Measurements from ENCODE around the gene MINDY3. TPM values are rescaled to one million over a fixed set of nuclear protein-coding genes. Genes with fewer than 3 reads are reported as not detected.

Gene MINDY3
- total RNA-seq, 1 donor from 2014 or later: 28.5 TPM

DNA sequence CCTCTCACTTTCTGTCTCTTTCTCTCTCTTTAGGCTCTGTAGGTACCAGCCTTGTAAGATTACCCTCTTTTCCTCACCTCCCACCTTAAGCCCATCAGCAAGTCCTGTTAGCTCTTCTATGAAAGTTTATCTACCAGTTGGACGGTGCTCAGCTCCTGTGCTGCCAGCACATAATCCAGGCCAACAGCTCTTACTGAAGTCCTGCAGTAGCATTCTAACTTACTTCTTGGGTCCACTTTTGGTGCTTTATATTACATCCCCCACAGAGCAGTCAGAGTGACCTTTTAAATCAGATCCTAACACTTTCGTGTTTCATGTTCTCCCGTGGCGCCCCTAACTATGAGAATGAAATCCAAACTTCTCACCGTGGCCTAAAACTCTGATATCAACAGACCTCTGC lies 101.7 kb downstream of the MINDY3 start:
- TF ChIP-seq, protein P1, sequence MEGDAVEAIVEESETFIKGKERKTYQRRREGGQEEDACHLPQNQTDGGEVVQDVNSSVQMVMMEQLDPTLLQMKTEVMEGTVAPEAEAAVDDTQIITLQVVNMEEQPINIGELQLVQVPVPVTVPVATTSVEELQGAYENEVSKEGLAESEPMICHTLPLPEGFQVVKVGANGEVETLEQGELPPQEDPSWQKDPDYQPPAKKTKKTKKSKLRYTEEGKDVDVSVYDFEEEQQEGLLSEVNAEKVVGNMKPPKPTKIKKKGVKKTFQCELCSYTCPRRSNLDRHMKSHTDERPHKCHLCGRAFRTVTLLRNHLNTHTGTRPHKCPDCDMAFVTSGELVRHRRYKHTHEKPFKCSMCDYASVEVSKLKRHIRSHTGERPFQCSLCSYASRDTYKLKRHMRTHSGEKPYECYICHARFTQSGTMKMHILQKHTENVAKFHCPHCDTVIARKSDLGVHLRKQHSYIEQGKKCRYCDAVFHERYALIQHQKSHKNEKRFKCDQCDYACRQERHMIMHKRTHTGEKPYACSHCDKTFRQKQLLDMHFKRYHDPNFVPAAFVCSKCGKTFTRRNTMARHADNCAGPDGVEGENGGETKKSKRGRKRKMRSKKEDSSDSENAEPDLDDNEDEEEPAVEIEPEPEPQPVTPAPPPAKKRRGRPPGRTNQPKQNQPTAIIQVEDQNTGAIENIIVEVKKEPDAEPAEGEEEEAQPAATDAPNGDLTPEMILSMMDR (IDR thresholded peaks at IDR 0.05): no peak
- Mint-ChIP-seq H3K27me3 (ENCODE audit: unreplicated experiment) (peaks cover 30% of the 10 kb centered on the region), H3K36me3 (ENCODE audit: unreplicated experiment) (no peaks in the 10 kb centered on the region), H3K27ac (ENCODE audit: unreplicated experiment) (no peak overlapping the region), H3K4me3 (ENCODE audit: unreplicated experiment) (no peak overlapping the region), H3K9me3 (ENCODE audit: unreplicated experiment) (no peaks in the 10 kb centered on the region), H3K4me1 (ENCODE audit: unreplicated experiment) (peaks cover 6% of the 10 kb centered on the region)
- DNase-seq (ENCODE audit: extremely low spot score, unreplicated experiment): no peak

DNA sequence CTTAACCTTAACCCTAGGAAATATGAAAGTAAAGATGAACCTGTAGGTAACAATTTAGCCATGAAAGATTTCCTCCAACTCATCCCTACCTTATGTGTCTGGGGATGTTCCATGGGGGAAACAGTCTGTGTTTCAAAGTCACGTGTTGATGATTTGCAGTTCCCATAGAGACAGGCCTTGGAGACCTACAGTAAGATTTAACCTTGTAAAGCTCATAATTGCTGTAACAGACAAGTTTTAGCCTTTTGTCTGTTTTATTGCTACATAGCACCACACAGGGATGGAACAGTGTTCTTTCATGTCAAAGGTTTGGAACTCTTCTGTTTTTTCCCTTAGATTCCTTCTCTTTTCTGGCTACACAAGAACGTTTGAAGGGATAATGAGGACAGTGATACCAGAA lies 105.4 kb downstream of the MINDY3 start:
- Mint-ChIP-seq H3K9me3 (ENCODE audit: unreplicated experiment) (no peaks in the 10 kb centered on the region), H3K4me1 (ENCODE audit: unreplicated experiment) (peaks cover 3% of the 10 kb centered on the region), H3K27me3 (ENCODE audit: unreplicated experiment) (peaks cover 32% of the 10 kb centered on the region), H3K36me3 (ENCODE audit: unreplicated experiment) (no peaks in the 10 kb centered on the region), H3K4me3 (ENCODE audit: unreplicated experiment) (no peak overlapping the region), H3K27ac (ENCODE audit: unreplicated experiment) (no peak overlapping the region)
- no peak for DNase-seq (ENCODE audit: extremely low spot score, unreplicated experiment)
- TF ChIP-seq, protein P1 (IDR thresholded peaks at IDR 0.05): no peak

DNA sequence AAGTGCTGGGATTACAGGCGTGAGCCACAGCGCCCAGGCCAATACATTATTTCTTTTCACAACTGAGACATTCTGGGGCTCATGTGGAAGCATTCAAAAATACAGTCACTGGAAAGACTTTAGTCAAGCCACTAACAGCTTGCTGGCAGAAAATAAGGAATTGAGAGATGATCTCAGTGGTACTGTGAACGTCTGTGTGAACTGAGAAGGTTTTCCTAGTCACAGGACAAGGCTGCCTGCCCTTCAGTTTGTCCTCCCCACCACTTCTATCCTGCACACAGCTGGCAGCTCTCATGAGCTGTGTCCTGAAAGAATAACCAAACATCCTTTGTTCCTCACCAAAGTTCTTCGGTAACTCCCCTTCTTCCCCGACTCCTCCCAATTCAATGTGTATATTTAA lies 109.3 kb downstream of the MINDY3 start:
- H3K4me3 Mint-ChIP-seq (ENCODE audit: unreplicated experiment): no peak overlapping the region
- no peak overlapping the region for H3K27ac Mint-ChIP-seq (ENCODE audit: unreplicated experiment)
- no peaks in the 10 kb centered on the region for H3K9me3 Mint-ChIP-seq (ENCODE audit: unreplicated experiment)
- H3K27me3 Mint-ChIP-seq (ENCODE audit: unreplicated experiment): peaks cover 18% of the 10 kb centered on the region
- H3K4me1 Mint-ChIP-seq (ENCODE audit: unreplicated experiment): no peaks in the 10 kb centered on the region
- TF ChIP-seq, protein P1 (IDR thresholded peaks at IDR 0.05): no peak
- DNase-seq (ENCODE audit: extremely low spot score, unreplicated experiment): no peak
- H3K36me3 Mint-ChIP-seq (ENCODE audit: unreplicated experiment): no peaks in the 10 kb centered on the region

DNA sequence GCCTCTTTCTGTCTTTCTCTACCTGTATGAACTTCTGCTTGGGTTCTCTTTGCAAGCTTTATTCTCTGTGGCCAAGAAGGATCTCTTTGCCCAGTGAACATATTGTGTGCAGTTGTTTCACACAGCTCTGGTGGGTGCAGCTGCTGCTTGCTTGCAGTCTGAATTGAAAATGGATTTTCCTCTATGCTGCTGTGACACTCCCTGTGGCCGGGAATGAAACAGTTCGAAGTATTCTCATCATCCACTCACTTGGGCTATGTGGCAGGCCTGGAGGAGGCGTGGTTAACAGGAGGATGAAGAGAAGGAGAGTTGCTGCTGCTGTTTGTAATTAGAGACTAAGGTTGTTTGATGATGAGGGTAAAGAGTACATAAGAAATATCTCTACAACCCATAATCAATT lies 112.2 kb downstream of the MINDY3 start:
- Mint-ChIP-seq H3K27ac (ENCODE audit: unreplicated experiment) (no peak overlapping the region), H3K27me3 (ENCODE audit: unreplicated experiment) (peaks cover 10% of the 10 kb centered on the region), H3K4me1 (ENCODE audit: unreplicated experiment) (no peaks in the 10 kb centered on the region), H3K36me3 (ENCODE audit: unreplicated experiment) (no peaks in the 10 kb centered on the region), H3K4me3 (ENCODE audit: unreplicated experiment) (no peak overlapping the region), H3K9me3 (ENCODE audit: unreplicated experiment) (no peaks in the 10 kb centered on the region)
- DNase-seq (ENCODE audit: extremely low spot score, unreplicated experiment): no peak
- TF ChIP-seq, protein P1 (IDR thresholded peaks at IDR 0.05): no peak

GRCh38 chr10:15747632-15748031 lies 112.7 kb downstream of the MINDY3 start:
- Mint-ChIP-seq H3K27ac (ENCODE audit: unreplicated experiment) (no peak overlapping the region), H3K9me3 (ENCODE audit: unreplicated experiment) (no peaks in the 10 kb centered on the region), H3K4me1 (ENCODE audit: unreplicated experiment) (no peaks in the 10 kb centered on the region), H3K4me3 (ENCODE audit: unreplicated experiment) (no peak overlapping the region), H3K27me3 (ENCODE audit: unreplicated experiment) (peaks cover 10% of the 10 kb centered on the region), H3K36me3 (ENCODE audit: unreplicated experiment) (no peaks in the 10 kb centered on the region)
- TF ChIP-seq, protein P1 (IDR thresholded peaks at IDR 0.05): no peak
- no peak for DNase-seq (ENCODE audit: extremely low spot score, unreplicated experiment)

All from osteocyte (in vitro differentiated cells).